NCI-H2029 treated with DMSO at 0.1 percent for 48 hours (cell line): ENCODE results near the gene ANKRD26.

Experiments used
- DNase-seq: peaks from one replicate; lab custom pipeline; 2025; lab: John Stamatoyannopoulos, UW

ANKRD26 gene

DNA sequence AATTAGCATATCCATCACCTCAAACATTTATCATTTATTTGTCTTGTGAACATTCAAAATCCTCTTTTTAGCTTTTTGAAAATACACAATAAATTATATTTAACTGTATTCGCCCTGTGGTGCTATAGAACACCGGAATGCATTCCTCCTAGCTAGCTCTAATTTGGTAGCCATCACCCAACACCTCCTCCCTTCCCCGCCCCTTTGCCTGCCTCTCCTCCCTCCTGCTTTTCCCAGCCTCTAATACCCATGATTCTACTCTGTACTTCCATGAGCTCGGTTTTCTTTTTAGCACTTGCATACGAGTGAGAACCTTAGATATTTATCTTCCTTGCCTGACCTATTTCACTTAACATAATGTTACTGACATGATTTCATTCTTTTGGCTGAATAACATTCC, 80.1 kb downstream of the ANKRD26 start:
- DNase-seq: no peak

- DNase-seq: no peak
These were observed 80.5 kb downstream of the ANKRD26 start for GRCh38 chr10:27019827-27020226.

- DNase-seq: no peak
These were observed 102.7 kb downstream of the ANKRD26 start for GRCh38 chr10:26997610-26998009.

DNA sequence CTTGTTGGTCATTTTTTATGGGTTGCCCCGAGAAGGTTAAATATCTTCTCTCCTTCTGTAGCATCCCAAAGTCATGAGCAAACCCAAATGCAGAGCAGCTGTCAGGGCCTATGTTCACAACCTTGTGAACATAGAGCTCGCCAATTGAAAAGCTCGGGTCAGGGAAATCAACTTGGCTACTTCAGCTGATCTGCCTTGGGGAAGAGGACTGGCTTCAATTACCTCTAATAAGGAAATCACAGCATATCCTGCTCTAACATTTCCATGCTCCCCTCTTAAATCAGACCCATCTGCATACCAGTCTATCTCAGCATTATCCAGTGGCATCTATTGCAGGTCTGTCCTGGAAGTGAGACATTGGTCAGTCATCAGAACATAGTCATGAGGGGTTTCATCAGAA, 105.6 kb downstream of the ANKRD26 start:
- no peak for DNase-seq

- DNase-seq: no peak
These were observed 112.4 kb downstream of the ANKRD26 start for GRCh38 chr10:26987851-26988250.

DNA sequence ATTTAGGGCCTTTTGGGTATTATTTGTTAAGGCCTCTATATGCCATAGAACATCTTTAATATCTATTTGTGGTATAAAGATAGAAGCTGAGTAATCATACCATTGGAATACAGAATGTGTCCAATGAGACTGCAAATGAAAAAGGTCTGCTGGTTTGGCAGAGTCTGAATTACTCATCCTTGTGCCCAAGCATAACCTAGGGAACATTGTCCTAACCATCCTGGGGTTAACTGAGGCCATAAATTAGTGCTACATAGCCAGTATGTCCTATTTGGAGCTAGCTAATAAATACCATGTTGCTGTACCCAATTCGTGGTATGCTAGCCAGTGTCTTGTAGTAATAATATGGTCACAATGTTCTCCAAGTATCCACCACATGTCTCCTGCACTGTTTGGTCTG, 117.1 kb downstream of the ANKRD26 start:
- no peak for DNase-seq

GRCh38 chr10:26982058-26982457, 118.2 kb downstream of the ANKRD26 start:
- DNase-seq: no peak

DNA sequence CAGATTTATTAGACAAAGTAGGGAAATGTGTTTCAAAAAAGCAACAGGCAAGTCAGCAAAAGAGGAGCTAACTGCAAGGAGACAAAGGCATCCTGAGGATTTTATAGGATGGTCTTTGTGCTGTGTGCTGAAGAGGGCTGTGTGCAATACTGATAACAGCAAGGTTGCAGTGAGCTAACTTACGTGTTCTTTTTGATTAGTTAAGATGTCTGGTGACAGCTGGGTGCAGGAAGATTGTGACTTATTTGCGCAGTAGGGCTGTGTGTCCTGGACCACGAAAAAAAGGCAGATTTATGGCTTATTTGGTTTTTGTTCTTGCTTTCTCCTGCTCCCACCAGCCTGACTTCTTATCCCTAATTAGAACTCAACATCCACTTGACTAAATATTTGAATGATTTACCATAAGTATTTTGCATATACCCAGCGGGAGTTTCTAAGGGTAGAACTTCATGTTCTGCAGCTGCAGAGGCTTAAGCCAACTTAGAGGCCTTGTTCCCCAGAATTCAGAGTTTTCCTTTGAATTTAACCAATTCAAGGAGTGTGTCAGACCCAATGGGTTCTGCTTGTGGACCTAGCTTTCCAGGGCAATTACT, 119.0 kb downstream of the ANKRD26 start:
- DNase-seq: no peak

DNA sequence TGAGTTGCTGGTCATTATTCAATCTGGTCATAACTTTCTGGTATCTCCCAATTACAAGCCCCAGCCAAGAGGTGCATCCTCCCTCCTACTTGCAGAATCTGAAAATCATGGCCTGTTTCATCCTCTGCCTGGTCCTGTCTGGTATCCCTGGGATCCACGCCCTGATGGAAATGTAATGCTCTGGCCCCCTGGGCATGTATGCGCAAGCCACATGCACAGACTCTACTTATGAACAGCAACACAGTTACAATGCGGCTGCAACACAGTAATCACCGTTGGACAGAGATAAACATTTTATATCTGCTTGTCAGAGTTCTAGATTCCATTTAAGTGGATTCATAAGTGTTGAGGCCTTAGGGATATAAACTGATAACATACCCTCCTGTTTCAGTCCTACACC, 121.8 kb downstream of the ANKRD26 start:
- DNase-seq: no peak

GRCh38 chr10:26977635-26978034, 122.7 kb downstream of the ANKRD26 start:
- no peak for DNase-seq

- DNase-seq: no peak
These were observed 129.6 kb downstream of the ANKRD26 start for GRCh38 chr10:26970667-26971066.

DNA sequence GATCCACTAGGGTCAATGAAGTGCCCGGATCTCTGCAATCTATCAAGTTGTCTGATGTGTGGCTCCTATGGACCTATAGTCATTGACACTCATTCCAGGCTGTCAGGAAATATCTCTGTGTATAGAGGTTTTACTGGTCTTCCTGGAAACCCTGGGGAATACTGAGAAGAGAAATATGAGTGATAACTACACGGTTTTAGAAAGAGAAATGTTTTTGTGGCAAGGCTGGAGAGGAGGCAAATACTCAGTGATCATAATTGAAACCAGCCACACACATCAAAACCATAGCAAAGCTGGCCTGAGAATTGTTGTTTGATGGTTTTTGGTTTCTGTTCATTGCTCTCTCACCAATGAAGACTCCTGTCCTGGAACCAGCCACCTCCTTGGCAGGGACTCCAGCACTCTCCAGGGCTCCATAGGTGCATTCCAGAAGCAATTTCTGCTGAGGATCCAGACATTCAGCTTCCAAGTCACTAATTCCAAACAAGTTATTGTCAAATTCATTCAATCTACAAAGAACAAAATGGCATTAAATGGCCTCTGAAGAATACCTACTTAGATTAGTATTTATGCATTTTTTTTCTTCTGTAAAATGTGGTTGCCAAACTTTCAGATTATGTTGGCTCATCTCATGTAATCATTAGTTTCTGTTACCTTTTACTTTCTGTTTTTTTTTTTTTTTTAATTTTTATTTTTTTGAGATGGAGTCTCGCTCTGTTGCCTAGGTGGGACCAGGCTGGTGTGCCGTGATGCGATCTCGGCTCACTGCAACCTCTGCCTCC, 131.0 kb downstream of the ANKRD26 start:
- DNase-seq: no peak

GRCh38 chr10:26962835-26963234, 137.5 kb downstream of the ANKRD26 start:
- no peak for DNase-seq

GRCh38 chr10:26960308-26960707, 140.0 kb downstream of the ANKRD26 start:
- no peak for DNase-seq

- no peak for DNase-seq
These were observed 140.5 kb downstream of the ANKRD26 start for GRCh38 chr10:26959841-26960240.
